CD14-positive monocyte (primary cell): Measurements from ENCODE around the gene PLA2G4B. TPM values are rescaled to one million over a fixed set of nuclear protein-coding genes. Genes with fewer than 3 reads are reported as not detected.

Experiments used
- DNase-seq, 3 donors: peaks; one replicate each; pipeline ENCODE4 v3.0.0-alpha.2; 2011 to 2022
- H2AFZ ChIP-seq: 2 replicates; pipeline ENCODE4 v1.6.0; 2012; ENCODE audit warnings: mild to moderate bottlenecking, low read depth, low read length, inconsistent platforms; ENCODE audit not compliant: insufficient read depth, poor library complexity, severe bottlenecking
- H3K27ac ChIP-seq, 2 donors: 1 replicate in 1 of 2; 2 replicates in 1 of 2; pipeline ENCODE4 v1.5.1; 2012 to 2013; ENCODE audit warnings: low read length in 2 of 2, control low read depth in 1 of 2, inconsistent platforms in 1 of 2, low read depth in 1 of 2, mild to moderate bottlenecking in 1 of 2
- H3K27me3 ChIP-seq, 2 donors: one replicate each; pipeline versions ENCODE4 v1.6.0 to v1.6.1; 2011 to 2013; ENCODE audit warnings: low read length in 2 of 2; ENCODE audit not compliant: control insufficient read depth in 2 of 2, insufficient read depth in 2 of 2
- H3K36me3 ChIP-seq, 2 donors: replicated peaks in 1 of 2; 1 replicate in 1 of 2; 2 replicates in 1 of 2; pipeline versions ENCODE4 v1.5.1 to v1.6.1; 2012 to 2013; ENCODE audit warnings: low read length in 2 of 2, control low read depth in 1 of 2, inconsistent platforms in 1 of 2, mild to moderate bottlenecking in 1 of 2; ENCODE audit not compliant: insufficient read depth in 2 of 2, control insufficient read depth in 1 of 2
- H3K4me1 ChIP-seq, 2 donors: 1 replicate in 1 of 2; 2 replicates in 1 of 2; pipeline versions ENCODE4 v1.5.1 to v1.6.1; 2012 to 2013; ENCODE audit warnings: low read length in 2 of 2, control low read depth in 1 of 2, inconsistent platforms in 1 of 2, mild to moderate bottlenecking in 1 of 2, moderate library complexity in 1 of 2; ENCODE audit not compliant: insufficient read depth in 2 of 2, control insufficient read depth in 1 of 2
- H3K4me2 ChIP-seq: replicated peaks from 2 replicates; pipeline ENCODE3; 2012; ENCODE audit warnings: low read length, moderate library complexity, mild to moderate bottlenecking; ENCODE audit not compliant: poor library complexity, severe bottlenecking; ENCODE audit errors: extremely low read depth
- H3K4me3 ChIP-seq, 3 experiments: fragments of 200-600 bp in 1 of 3; sonication (generic) in 1 of 3; replicated peaks in 1 of 3; 1 replicate in 2 of 3; 2 replicates in 1 of 3; pipeline ENCODE4 v1.5.1; 2011 to 2013; ENCODE audit warnings: low read length in 3 of 3, mild to moderate bottlenecking in 3 of 3, control low read depth in 2 of 3, low read depth in 2 of 3, inconsistent platforms in 1 of 3, moderate library complexity in 1 of 3
- H3K79me2 ChIP-seq: 2 replicates; pipeline ENCODE4 v1.6.0; 2012; ENCODE audit warnings: mild to moderate bottlenecking, control low read depth, inconsistent platforms, low read length, moderate library complexity; ENCODE audit not compliant: insufficient read depth
- H3K9ac ChIP-seq: 2 replicates; pipeline ENCODE4 v1.6.0; 2017; ENCODE audit warnings: low read length, mild to moderate bottlenecking; ENCODE audit not compliant: insufficient read depth, poor library complexity, severe bottlenecking
- H3K9me3 ChIP-seq, 2 donors: replicated peaks in 1 of 2; 1 replicate in 1 of 2; 2 replicates in 1 of 2; pipeline versions ENCODE4 v1.5.1 to v1.6.1; 2012 to 2013; ENCODE audit warnings: low read length in 2 of 2, control low read depth in 1 of 2; ENCODE audit not compliant: control insufficient read depth in 1 of 2, insufficient read depth in 1 of 2
- H4K20me1 ChIP-seq: 2 replicates; pipeline ENCODE4 v1.6.0; 2012; ENCODE audit warnings: mild to moderate bottlenecking, low read length, control low read depth, moderate library complexity; ENCODE audit not compliant: insufficient read depth
- H3K27ac Mint-ChIP-seq, 7 donors: one replicate each; pipeline ENCODE4 v1.8.0; 2020; ENCODE audit warnings: mild to moderate bottlenecking in 7 of 7, mixed read lengths in 7 of 7, moderate library complexity in 6 of 7, inconsistent platforms in 2 of 7
- H3K27me3 Mint-ChIP-seq, 3 donors: one replicate each; pipeline ENCODE4 v1.8.0; 2021 to 2022; ENCODE audit warnings: low read depth in 3 of 3, mild to moderate bottlenecking in 3 of 3, mixed read lengths in 3 of 3, moderate library complexity in 3 of 3, inconsistent platforms in 1 of 3
- H3K36me3 Mint-ChIP-seq, 2 donors: one replicate each; pipeline ENCODE4 v1.8.0; 2020; ENCODE audit warnings: mixed read lengths in 2 of 2, inconsistent platforms in 1 of 2, mild to moderate bottlenecking in 1 of 2
- H3K4me1 Mint-ChIP-seq: one replicate; pipeline ENCODE4 v1.8.0; 2020; ENCODE audit warnings: mild to moderate bottlenecking, mixed read lengths
- H3K4me3 Mint-ChIP-seq, 2 donors: one replicate each; pipeline ENCODE4 v1.8.0; 2020; ENCODE audit warnings: mild to moderate bottlenecking in 2 of 2, mixed read lengths in 2 of 2, moderate library complexity in 1 of 2
- H3K9me3 Mint-ChIP-seq, 7 donors: one replicate each; pipeline ENCODE4 v1.8.0; 2020 to 2022; ENCODE audit warnings: mixed read lengths in 7 of 7, mild to moderate bottlenecking in 6 of 7, moderate library complexity in 6 of 7, inconsistent platforms in 2 of 7
- WGBS: methylation state at CpG from one replicate; pipeline ENCODE4 v1.1.5; 2013; ENCODE audit warnings: missing lambda C conversion rate; ENCODE audit not compliant: insufficient coverage; 5-methylcytosine and 5-hydroxymethylcytosine counted together
- intact Hi-C, 2 donors: fragments of 100-400 bp; cut with micrococcal nuclease; formaldehyde crosslinking; loops; one replicate each; pipeline versions ENCODE4 v1.15.0 to v1.15.1; 2023
- polyA plus RNA-seq, 3 donors: library from polyadenylated mRNA; depleted of rRNA in 1 of 3; unstranded in 2 of 3; stranded (reverse) in 1 of 3; fragments of 300-500 nt in 2 of 3; fragments of >200 nt in 1 of 3; fragmentation: Illumina TruSeq in 2 of 3; gene quantifications; 1 replicate in 2 of 3; 2 replicates in 1 of 3; pipeline ENCODE4 v1.2.3, GENCODE V29; 2012 to 2021
- TF ChIP-seq, protein P1 (sequence below): fragments of 200-600 bp; IDR thresholded peaks from one replicate; pipeline ENCODE4 v1.8.0; 2022; ENCODE audit warnings: antibody characterized with exemption, mild to moderate bottlenecking

PLA2G4B gene
- polyA plus RNA-seq, 3 donors = 0.31 to 32.1 (median 1.6) TPM

DNA sequence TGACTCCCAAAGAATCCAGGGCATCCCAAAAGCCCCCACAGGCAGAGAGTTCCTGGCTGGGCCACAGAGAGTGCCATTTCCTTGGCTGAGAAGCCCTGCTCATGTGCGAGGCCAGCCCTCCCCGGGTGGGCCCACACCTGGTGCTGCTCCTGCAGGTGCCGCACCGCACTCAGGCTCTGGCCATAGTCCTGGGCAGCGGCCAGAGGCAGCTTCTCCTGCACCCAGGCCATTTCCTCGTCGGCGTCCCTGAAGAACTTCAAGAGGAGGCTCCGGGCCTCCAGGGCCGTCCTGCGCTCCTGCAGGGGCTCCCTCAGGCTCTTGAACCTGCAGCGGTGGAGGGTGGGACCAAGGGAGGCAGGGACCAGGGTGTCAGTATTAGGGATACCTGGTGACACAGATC is 18.1 kb downstream of the PLA2G4B start:
- no peak for DNase-seq
- WGBS = 96% methylated on average over 12 of the region's 12 CpGs
- Mint-ChIP-seq H3K9me3 (no peaks in the 10 kb centered on the region), H3K4me1 (peaks cover 12% of the 10 kb centered on the region), H3K27ac (no peak overlapping the region), H3K36me3 (no peaks in the 10 kb centered on the region), H3K4me3 (no peak overlapping the region), H3K27me3 (peaks cover 0 to 4% (median 3%) of the 10 kb centered on the region in 3 donors)
- Histone ChIP-seq H3K9me3 (no peaks in the 10 kb centered on the region), H3K4me1 (peaks cover 3 to 9% of the 10 kb centered on the region in 2 donors), H3K36me3 (no peaks in the 10 kb centered on the region), H2AFZ (no peak overlapping the region), H4K20me1 (no peaks in the 10 kb centered on the region), H3K9ac (no peak overlapping the region), H3K27me3 (no peaks in the 10 kb centered on the region), H3K27ac (no peak overlapping the region), H3K79me2 (no peaks in the 10 kb centered on the region), H3K4me2 (no peak overlapping the region), H3K4me3 (no peak overlapping the region)
- intact Hi-C loops = no loop called here
- TF ChIP-seq, protein P1, sequence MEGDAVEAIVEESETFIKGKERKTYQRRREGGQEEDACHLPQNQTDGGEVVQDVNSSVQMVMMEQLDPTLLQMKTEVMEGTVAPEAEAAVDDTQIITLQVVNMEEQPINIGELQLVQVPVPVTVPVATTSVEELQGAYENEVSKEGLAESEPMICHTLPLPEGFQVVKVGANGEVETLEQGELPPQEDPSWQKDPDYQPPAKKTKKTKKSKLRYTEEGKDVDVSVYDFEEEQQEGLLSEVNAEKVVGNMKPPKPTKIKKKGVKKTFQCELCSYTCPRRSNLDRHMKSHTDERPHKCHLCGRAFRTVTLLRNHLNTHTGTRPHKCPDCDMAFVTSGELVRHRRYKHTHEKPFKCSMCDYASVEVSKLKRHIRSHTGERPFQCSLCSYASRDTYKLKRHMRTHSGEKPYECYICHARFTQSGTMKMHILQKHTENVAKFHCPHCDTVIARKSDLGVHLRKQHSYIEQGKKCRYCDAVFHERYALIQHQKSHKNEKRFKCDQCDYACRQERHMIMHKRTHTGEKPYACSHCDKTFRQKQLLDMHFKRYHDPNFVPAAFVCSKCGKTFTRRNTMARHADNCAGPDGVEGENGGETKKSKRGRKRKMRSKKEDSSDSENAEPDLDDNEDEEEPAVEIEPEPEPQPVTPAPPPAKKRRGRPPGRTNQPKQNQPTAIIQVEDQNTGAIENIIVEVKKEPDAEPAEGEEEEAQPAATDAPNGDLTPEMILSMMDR = no peak

DNA sequence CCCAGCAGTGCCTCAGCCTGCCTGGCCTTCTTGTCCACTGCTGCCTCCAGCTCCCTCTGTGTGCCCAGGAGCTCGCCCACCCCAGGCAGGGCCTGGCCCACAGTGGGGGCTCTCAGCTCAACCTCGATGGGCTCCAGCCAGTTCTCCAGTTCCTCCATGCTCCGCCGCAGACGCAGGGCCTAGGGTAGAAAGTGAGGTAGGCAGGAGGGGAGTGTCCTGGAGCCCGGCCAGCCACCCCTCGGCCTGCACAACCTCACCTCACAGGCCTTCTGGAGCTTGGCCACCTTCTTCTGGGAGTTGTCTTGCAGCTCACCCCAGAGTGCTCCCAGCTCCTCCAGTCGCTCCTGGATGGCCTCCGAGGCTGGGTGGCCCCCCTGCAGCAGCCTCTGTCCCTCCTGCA is 18.7 kb downstream of the PLA2G4B start:
- TF ChIP-seq, protein P1 = no peak
- intact Hi-C loops = no loop called here
- H3K27ac ChIP-seq = no peak overlapping the region
- Mint-ChIP-seq H3K4me3 (no peak overlapping the region), H3K27ac (no peak overlapping the region), H3K4me1 (peaks cover 12% of the 10 kb centered on the region), H3K9me3 (no peaks in the 10 kb centered on the region), H3K27me3 (peaks cover 0 to 4% (median 0%) of the 10 kb centered on the region in 3 donors), H3K36me3 (no peaks in the 10 kb centered on the region)
- no peaks in the 10 kb centered on the region for H3K9me3 ChIP-seq
- H3K36me3 ChIP-seq = no peaks in the 10 kb centered on the region
- H3K4me1 ChIP-seq = peaks cover 3 to 9% of the 10 kb centered on the region in 2 donors
- H3K27me3 ChIP-seq = no peaks in the 10 kb centered on the region
- no peaks in the 10 kb centered on the region for H4K20me1 ChIP-seq
- H2AFZ ChIP-seq = no peak overlapping the region
- H3K79me2 ChIP-seq = no peaks in the 10 kb centered on the region
- DNase-seq = no peak
- WGBS = 90% methylated on average over 2 of the region's 9 CpGs
- no peak overlapping the region for H3K4me3 ChIP-seq
- no peak overlapping the region for H3K4me2 ChIP-seq
- no peak overlapping the region for H3K9ac ChIP-seq
